Muscle of leg (tissue), 9 donors: ENCODE data around the gene ATRIP. TPM values are rescaled to one million over a fixed set of nuclear protein-coding genes. Genes with fewer than 3 reads are reported as not detected.

ENCODE experiments used
- polyA plus RNA-seq, 8 donors: library from polyadenylated mRNA; unstranded; fragments of 120-200 nt; gene quantifications; one replicate each; pipeline versions ENCODE4 v1.2.1 to v1.2.3, GENCODE V29; 2013; ENCODE audit warnings: inconsistent platforms in 1 of 8, low replicate concordance in 1 of 8; ENCODE audit not compliant: insufficient read length in 8 of 8, insufficient read depth in 1 of 8
- total RNA-seq: library from RNA; stranded (reverse); fragments of 120-200 nt; gene quantifications from one replicate; pipeline ENCODE4 v1.2.4, GENCODE V29; 2013

ATRIP gene
- total and polyA plus RNA-seq, 9 donors = 6.5 to 9.6 (median 7.8) TPM

Other genes starting within 250 kb of the ATRIP start
- 0.49 TPM for gene CAMP, start 223.2 kb upstream of the ATRIP start, total RNA-seq
- gene CAMP, start 223.2 kb upstream of the ATRIP start, polyA plus RNA-seq = 1 to 10 TPM in 7 of 8 donors, under 1 TPM in 1; 0.71 to 2.3 (median 1.8) TPM
- gene ZNF589, start 205.6 kb upstream of the ATRIP start, total RNA-seq = 5.7 TPM
- gene ZNF589, start 205.6 kb upstream of the ATRIP start, polyA plus RNA-seq = 10 to 100 TPM in 1 of 8 donors, 1 to 10 TPM in 7; 5.5 to 10.3 (median 8.2) TPM
- gene NME6, start 145.4 kb upstream of the ATRIP start, total RNA-seq = 26.2 TPM
- 10 to 100 TPM; 19.0 to 24.8 (median 22.0) TPM for gene NME6, start 145.4 kb upstream of the ATRIP start, polyA plus RNA-seq
- gene SPINK8, start 113.1 kb upstream of the ATRIP start, total RNA-seq = not detected
- under 1 TPM in 1 of 8 donors, not detected in 7; 0.49 TPM for gene SPINK8, start 113.1 kb upstream of the ATRIP start, polyA plus RNA-seq
- 0.09 TPM for gene FBXW12, start 74.5 kb upstream of the ATRIP start, total RNA-seq
- gene FBXW12, start 74.5 kb upstream of the ATRIP start, polyA plus RNA-seq = under 1 TPM in 6 of 8 donors, not detected in 2; 0.05 to 0.30 (median 0.18) TPM
- gene PLXNB1, start 16.7 kb upstream of the ATRIP start, total RNA-seq = 11.3 TPM
- 10 to 100 TPM; 11.1 to 33.4 (median 21.6) TPM for gene PLXNB1, start 16.7 kb upstream of the ATRIP start, polyA plus RNA-seq
- gene CCDC51, start 6.6 kb upstream of the ATRIP start, total RNA-seq = 12.6 TPM
- gene CCDC51, start 6.6 kb upstream of the ATRIP start, polyA plus RNA-seq = 10 to 100 TPM; 11.2 to 17.9 (median 13.3) TPM
- 391 TPM for gene TMA7, start 6.5 kb upstream of the ATRIP start, total RNA-seq
- gene TMA7, start 6.5 kb upstream of the ATRIP start, polyA plus RNA-seq = 100 to 1,000 TPM; 170 to 268 (median 207) TPM
- gene SHISA5, start 57.4 kb downstream of the ATRIP start, total RNA-seq = 55.1 TPM
- 10 to 100 TPM; 60.9 to 91.3 (median 74.6) TPM for gene SHISA5, start 57.4 kb downstream of the ATRIP start, polyA plus RNA-seq
- gene PFKFB4, start 110.1 kb downstream of the ATRIP start, total RNA-seq = 5.5 TPM
- 1 to 10 TPM; 3.7 to 5.9 (median 4.7) TPM for gene PFKFB4, start 110.1 kb downstream of the ATRIP start, polyA plus RNA-seq
- gene UCN2, start 117.0 kb downstream of the ATRIP start, total RNA-seq = not detected
- gene UCN2, start 117.0 kb downstream of the ATRIP start, polyA plus RNA-seq = under 1 TPM in 5 of 8 donors, not detected in 3; 0.08 to 0.95 (median 0.09) TPM
- 4.2 TPM for gene COL7A1, start 148.6 kb downstream of the ATRIP start, total RNA-seq
- 10 to 100 TPM in 1 of 8 donors, 1 to 10 TPM in 7; 3.1 to 37.0 (median 7.8) TPM for gene COL7A1, start 148.6 kb downstream of the ATRIP start, polyA plus RNA-seq
- 138 TPM for gene UQCRC1, start 162.9 kb downstream of the ATRIP start, total RNA-seq
- 100 to 1,000 TPM; 167 to 201 (median 195) TPM for gene UQCRC1, start 162.9 kb downstream of the ATRIP start, polyA plus RNA-seq
- not detected for gene TMEM89, start 175.0 kb downstream of the ATRIP start, total RNA-seq
- not detected for gene TMEM89, start 175.0 kb downstream of the ATRIP start, polyA plus RNA-seq
- 9.8 TPM for gene SLC26A6, start 188.7 kb downstream of the ATRIP start, total RNA-seq
- gene SLC26A6, start 188.7 kb downstream of the ATRIP start, polyA plus RNA-seq = 10 to 100 TPM in 4 of 8 donors, 1 to 10 TPM in 4; 7.9 to 12.6 (median 9.4) TPM
- gene CELSR3, start 216.1 kb downstream of the ATRIP start, total RNA-seq = 0.22 TPM
- gene CELSR3, start 216.1 kb downstream of the ATRIP start, polyA plus RNA-seq = 1 to 10 TPM in 1 of 8 donors, under 1 TPM in 7; 0.30 to 1.1 (median 0.50) TPM
- 5.9 TPM for gene NCKIPSD, start 239.2 kb downstream of the ATRIP start, total RNA-seq
- gene NCKIPSD, start 239.2 kb downstream of the ATRIP start, polyA plus RNA-seq = 10 to 100 TPM in 2 of 8 donors, 1 to 10 TPM in 6; 6.0 to 10.9 (median 8.9) TPM